AG04450 (cell line): Measurements from ENCODE around the gene BIRC6. TPM values are rescaled to one million over a fixed set of nuclear protein-coding genes. Genes with fewer than 3 reads are reported as not detected.
"Not testable (repeated sequence)": the region's sequence is repeated elsewhere in the genome, so short reads cannot be mapped to it uniquely, and the experiment has no call there.

ENCODE experiments used
- CTCF ChIA-PET: fragments of 300-600, 350-600 bp; formaldehyde crosslinking; extraction: SDS; loops from one replicate; lab custom pipeline; 2022; ENCODE audit warnings: antibody characterized with exemption, inconsistent platforms; lab: Charles Lee
- POLR2A ChIA-PET: fragments of 350-600 bp; formaldehyde crosslinking; extraction: SDS; loops from one replicate; lab custom pipeline; 2021; ENCODE audit warnings: antibody characterized with exemption, inconsistent platforms; lab: Yijun Ruan, JAX
- DNase-seq: peaks from one replicate; pipeline ENCODE4 v3.0.0-alpha.2; 2011; ENCODE audit warnings: low read depth, low spot score
- H3K27ac ChIP-seq: one replicate; pipeline ENCODE4 v1.5.1; 2012; ENCODE audit warnings: low read depth, low read length, control low read depth
- H3K27me3 ChIP-seq: one replicate; pipeline ENCODE4 v1.6.0; 2012; ENCODE audit warnings: low read length; ENCODE audit not compliant: control insufficient read depth, insufficient read depth
- H3K4me3 ChIP-seq: 2 replicates; pipeline ENCODE4 v1.5.1; 2011; ENCODE audit warnings: mild to moderate bottlenecking, low read depth, low read length, control low read depth
- H3K9me3 ChIP-seq: 2 replicates; pipeline ENCODE4 v1.5.1; 2012; ENCODE audit warnings: low read length; ENCODE audit not compliant: control insufficient read depth, insufficient read depth
- polyA plus RNA-seq: library from polyadenylated mRNA; depleted of rRNA; stranded (reverse); fragments of >200 nt; gene quantifications from 2 replicates; pipeline ENCODE4 v1.2.3, GENCODE V29; 2011
- TF ChIP-seq, protein P1 (sequence below): IDR thresholded peaks from 2 replicates; pipeline ENCODE4 v1.5.1; 2011; ENCODE audit warnings: low read depth, low read length, control low read depth, inconsistent platforms

BIRC6 gene
- polyA plus RNA-seq, 1 experiment: 86.3 TPM

DNA sequence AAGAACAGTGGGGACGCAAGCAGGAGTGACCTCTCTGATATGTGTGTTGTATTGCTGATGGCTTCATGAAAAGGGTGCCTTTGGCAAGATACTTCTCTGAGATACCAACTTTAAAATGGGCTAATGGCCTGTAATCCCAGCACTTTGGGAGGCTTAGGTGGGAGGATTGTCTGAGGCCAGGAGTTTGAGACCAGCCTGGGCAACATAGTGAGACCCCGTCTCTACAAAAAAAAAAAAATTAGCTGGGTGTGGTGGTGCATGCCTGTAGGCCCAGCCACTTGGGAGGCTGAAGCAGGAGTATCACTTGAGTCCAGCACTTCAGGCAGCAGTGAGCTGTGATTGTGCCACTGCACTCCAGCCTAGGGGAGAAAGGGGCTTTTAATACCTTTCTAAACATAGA is 9.8 kb downstream of the BIRC6 start:
- no peaks in the 10 kb centered on the region for H3K27me3 ChIP-seq
- H3K27ac ChIP-seq: no peak overlapping the region
- DNase-seq: no peak
- POLR2A ChIA-PET: no interaction called here
- CTCF ChIA-PET: no interaction called here
- no peaks in the 10 kb centered on the region for H3K9me3 ChIP-seq
- H3K4me3 ChIP-seq: no peak overlapping the region
- TF ChIP-seq, protein P1, sequence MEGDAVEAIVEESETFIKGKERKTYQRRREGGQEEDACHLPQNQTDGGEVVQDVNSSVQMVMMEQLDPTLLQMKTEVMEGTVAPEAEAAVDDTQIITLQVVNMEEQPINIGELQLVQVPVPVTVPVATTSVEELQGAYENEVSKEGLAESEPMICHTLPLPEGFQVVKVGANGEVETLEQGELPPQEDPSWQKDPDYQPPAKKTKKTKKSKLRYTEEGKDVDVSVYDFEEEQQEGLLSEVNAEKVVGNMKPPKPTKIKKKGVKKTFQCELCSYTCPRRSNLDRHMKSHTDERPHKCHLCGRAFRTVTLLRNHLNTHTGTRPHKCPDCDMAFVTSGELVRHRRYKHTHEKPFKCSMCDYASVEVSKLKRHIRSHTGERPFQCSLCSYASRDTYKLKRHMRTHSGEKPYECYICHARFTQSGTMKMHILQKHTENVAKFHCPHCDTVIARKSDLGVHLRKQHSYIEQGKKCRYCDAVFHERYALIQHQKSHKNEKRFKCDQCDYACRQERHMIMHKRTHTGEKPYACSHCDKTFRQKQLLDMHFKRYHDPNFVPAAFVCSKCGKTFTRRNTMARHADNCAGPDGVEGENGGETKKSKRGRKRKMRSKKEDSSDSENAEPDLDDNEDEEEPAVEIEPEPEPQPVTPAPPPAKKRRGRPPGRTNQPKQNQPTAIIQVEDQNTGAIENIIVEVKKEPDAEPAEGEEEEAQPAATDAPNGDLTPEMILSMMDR: no peak

DNA sequence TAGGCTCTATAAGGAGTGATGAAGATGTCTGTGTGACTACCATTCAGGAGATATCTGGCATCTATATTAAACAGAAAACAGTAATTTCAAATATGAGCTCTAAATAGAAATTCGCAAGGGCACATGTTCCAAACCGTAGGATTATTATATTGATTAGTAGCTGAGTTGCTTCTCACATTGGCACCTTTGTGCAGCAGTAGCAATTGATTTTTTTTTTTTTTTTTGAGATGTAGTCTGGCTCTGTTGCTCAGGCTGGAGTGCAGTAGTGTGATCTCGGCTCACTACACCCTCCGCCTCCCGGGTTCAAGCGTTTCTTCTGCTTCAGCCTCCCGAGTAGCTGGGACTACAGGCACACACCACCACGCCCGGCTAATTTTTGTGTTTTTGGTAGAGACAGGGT is 12.4 kb downstream of the BIRC6 start:
- no peak for DNase-seq
- Histone ChIP-seq H3K4me3 (no peak overlapping the region), H3K9me3 (no peaks in the 10 kb centered on the region), H3K27me3 (no peaks in the 10 kb centered on the region), H3K27ac (no peak overlapping the region)
- ChIA-PET POLR2A (interaction anchor here (0.5 to 1.1 kb wide), 2 partner anchors 11 to 14 kb away, joined by 4 to 5 read pairs; no protein-coding TSS in a partner anchor), CTCF (no interaction called here)
- TF ChIP-seq, protein P1: no peak

DNA sequence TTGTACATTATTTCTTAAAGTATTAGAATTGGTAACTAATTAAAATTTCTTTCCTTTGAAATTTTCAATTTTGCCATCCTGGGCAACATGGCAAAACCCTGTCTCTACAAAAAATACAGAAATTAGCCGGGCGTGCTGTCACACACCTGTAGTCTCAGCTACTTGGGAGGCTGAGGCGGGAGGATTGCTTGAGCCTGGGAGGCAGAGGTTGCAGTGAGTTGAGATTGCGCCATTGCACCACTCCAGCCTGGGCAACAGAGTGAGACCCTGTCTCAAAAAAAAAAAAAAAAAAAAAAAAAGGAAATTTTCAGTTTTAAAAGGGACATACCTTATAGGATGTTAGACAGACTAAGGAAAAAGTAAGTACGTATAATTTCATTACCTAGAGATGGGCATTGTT is 14.1 kb downstream of the BIRC6 start:
- POLR2A ChIA-PET, CTCF ChIA-PET: not testable (repeated sequence)

DNA sequence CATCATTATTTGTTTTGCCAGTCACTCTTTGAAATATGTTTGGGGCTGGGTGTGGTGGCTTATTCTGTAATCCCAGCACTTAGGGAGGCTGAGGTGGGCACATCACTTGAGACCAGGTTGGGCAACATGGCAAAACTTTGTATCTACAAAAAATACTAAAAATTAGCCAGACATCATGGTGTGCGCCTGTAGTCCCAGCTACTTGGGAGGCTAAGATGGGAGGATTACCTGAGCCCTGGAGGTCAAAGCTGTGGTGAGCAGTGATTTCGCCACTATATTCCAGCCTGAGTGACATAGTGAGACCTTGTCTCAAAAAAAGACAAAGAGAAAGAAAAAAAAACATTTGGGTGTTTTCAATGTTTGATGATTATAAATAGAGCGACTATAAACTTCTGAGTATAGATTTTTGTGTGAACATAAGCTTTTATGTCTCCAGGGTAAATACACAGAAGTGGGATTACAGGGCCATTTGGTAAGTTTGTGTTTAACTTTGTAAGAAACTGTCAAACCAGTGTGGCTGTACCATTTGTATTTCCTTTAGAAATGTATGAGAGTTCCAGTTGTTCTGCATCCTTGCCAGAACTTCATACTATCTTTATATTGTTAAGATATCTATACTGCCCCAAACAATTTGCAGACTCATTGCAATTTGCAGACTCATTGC is 15.8 kb downstream of the BIRC6 start:
- no peak overlapping the region for H3K4me3 ChIP-seq
- TF ChIP-seq, protein P1: no peak
- CTCF ChIA-PET: interaction anchor here (0.7 kb wide), 1 partner anchor 85 kb away, joined by 3 read pairs; no protein-coding TSS in a partner anchor
- no peak for DNase-seq
- POLR2A ChIA-PET: no interaction called here
- no peaks in the 10 kb centered on the region for H3K9me3 ChIP-seq
- H3K27ac ChIP-seq: no peak overlapping the region
- H3K27me3 ChIP-seq: no peaks in the 10 kb centered on the region

More for the DNA sequence above, 14.1 kb downstream of the BIRC6 start:
- not testable (repeated sequence) for H3K9me3 ChIP-seq, H3K27me3 ChIP-seq, DNase-seq, H3K27ac ChIP-seq, H3K4me3 ChIP-seq

DNA sequence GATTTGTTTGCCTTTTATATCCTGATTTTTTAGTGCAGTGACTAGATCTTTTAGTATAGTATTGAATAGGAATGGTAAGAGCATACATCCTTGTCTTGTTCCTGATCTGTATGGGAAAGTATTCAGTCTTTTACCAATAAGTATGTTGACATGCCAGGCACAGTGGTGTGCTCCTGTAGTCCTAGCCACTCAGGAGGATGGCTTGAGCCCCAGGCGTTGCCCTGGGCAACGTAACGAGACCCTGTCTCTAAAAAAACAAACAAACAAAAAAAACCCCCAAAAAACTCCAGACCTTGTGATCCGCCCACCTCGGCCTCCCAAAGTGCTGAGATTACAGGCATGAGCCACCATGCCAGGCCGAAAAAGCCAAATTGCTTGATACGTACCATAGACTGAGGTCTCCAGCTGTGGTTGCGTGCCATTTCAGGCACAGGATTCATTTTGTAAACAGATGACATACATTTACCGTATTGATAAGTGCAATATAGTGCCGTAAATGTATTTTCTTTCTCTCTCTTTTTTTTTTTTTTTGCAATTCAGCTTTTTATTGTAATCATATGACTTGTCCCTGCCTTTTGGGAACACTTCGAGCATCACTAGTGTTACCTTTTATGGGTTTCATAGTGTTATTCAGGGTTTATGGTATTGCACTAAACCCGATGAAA is 18.5 kb downstream of the BIRC6 start:
- Histone ChIP-seq H3K4me3 (no peak overlapping the region), H3K9me3 (no peaks in the 10 kb centered on the region), H3K27me3 (no peaks in the 10 kb centered on the region), H3K27ac (no peak overlapping the region)
- no peak for DNase-seq
- TF ChIP-seq, protein P1: no peak
- ChIA-PET CTCF (no interaction called here), POLR2A (no interaction called here)
